Cardiac muscle cell (in vitro differentiated cells and primary cell): ENCODE results near the gene ANKRD39. TPM values are rescaled to one million over a fixed set of nuclear protein-coding genes. Genes with fewer than 3 reads are reported as not detected.

Experiments
- DNase-seq, 2 donors: peaks; one replicate each; pipeline versions ENCODE4 v3.0.0 to v3.0.0-alpha.2; 2010 to 2017; ENCODE audit warnings: low read depth in 1 of 2, low spot score in 1 of 2
- H3K27ac ChIP-seq: fragments of 200-600 bp; sonication (generic); 2 replicates; pipeline ENCODE4 v1.5.1; 2016
- H3K27me3 ChIP-seq: fragments of 200-600 bp; sonication (generic); 2 replicates; pipeline ENCODE4 v1.6.0; 2016; ENCODE audit warnings: control low read depth
- H3K36me3 ChIP-seq: fragments of 200-600 bp; sonication (generic); 2 replicates; pipeline ENCODE4 v1.5.1; 2016; ENCODE audit warnings: control low read depth
- H3K4me1 ChIP-seq: fragments of 200-600 bp; sonication (generic); 2 replicates; pipeline ENCODE4 v1.8.1; 2017; ENCODE audit warnings: low read depth, mild to moderate bottlenecking, mixed run types
- H3K4me3 ChIP-seq: fragments of 200-600 bp; sonication (generic); 2 replicates; pipeline ENCODE4 v1.5.1; 2016; ENCODE audit warnings: mild to moderate bottlenecking
- H3K9me3 ChIP-seq: fragments of 200-600 bp; sonication (generic); 2 replicates; pipeline ENCODE4 v1.5.1; 2017; ENCODE audit warnings: low read depth, mild to moderate bottlenecking, control low read depth
- CTCF ChIP-seq: IDR thresholded peaks from 2 replicates; pipeline ENCODE4 v1.5.1; 2012; ENCODE audit warnings: low read depth, mild to moderate bottlenecking, low read length
- polyA plus RNA-seq: library from polyadenylated mRNA; unstranded; fragments of >200 nt; fragmentation: Nextera tagmentation; extraction: Ambion mirVana; gene quantifications from 2 replicates; pipeline ENCODE4 v1.2.1, GENCODE V29; 2016
- total RNA-seq: library from RNA; depleted of rRNA; stranded (reverse); fragments of >200 nt; gene quantifications from 2 replicates; pipeline ENCODE4 v1.2.3, GENCODE V29; 2016

Gene ANKRD39
- total and polyA plus RNA-seq, 2 experiments from 2014 or later = 27.8 to 32.3 TPM

- TF ChIP-seq CTCF = no peak
- peaks cover 45% of the 10 kb centered on the region for H3K36me3 ChIP-seq
- no peaks in the 10 kb centered on the region for H3K9me3 ChIP-seq
- H3K4me3 ChIP-seq = no peak overlapping the region
- no peak for DNase-seq
- H3K27ac ChIP-seq = no peak overlapping the region
- H3K4me1 ChIP-seq = peaks cover 3% of the 10 kb centered on the region
- no peaks in the 10 kb centered on the region for H3K27me3 ChIP-seq
Measured at GRCh38 chr2:96860065-96861029, 2.5 kb upstream of the ANKRD39 start.

GRCh38 chr2:96859681-96860064, 1.9 kb upstream of the ANKRD39 start:
- Histone ChIP-seq H3K36me3 (peaks cover 38% of the 10 kb centered on the region), H3K27ac (no peak overlapping the region), H3K9me3 (no peaks in the 10 kb centered on the region), H3K27me3 (no peaks in the 10 kb centered on the region), H3K4me3 (no peak overlapping the region), H3K4me1 (peaks cover 3% of the 10 kb centered on the region)
- TF ChIP-seq CTCF = no peak
- no peak for DNase-seq

GRCh38 chr2:96859099-96859649, 1.4 kb upstream of the ANKRD39 start:
- no peak for TF ChIP-seq CTCF
- DNase-seq = no peak
- no peak overlapping the region for H3K4me3 ChIP-seq
- peak overlapping the region; percentile 3 for H3K27ac ChIP-seq
- peaks cover 3% of the 10 kb centered on the region for H3K4me1 ChIP-seq
- H3K36me3 ChIP-seq = peaks cover 33% of the 10 kb centered on the region
- no peaks in the 10 kb centered on the region for H3K27me3 ChIP-seq
- H3K9me3 ChIP-seq = no peaks in the 10 kb centered on the region

- Histone ChIP-seq H3K4me1 (peaks cover 3% of the 10 kb centered on the region), H3K4me3 (peak overlapping the region; percentile 57), H3K27ac (no peak overlapping the region), H3K27me3 (no peaks in the 10 kb centered on the region), H3K9me3 (no peaks in the 10 kb centered on the region), H3K36me3 (peaks cover 21% of the 10 kb centered on the region)
- TF ChIP-seq CTCF = no peak
- peak in 1 of 2 donors; percentile 37 for DNase-seq
Measured at GRCh38 chr2:96856776-96857666, 795 bp downstream of the ANKRD39 start.

GRCh38 chr2:96853321-96853720, 4.5 kb downstream of the ANKRD39 start:
- H3K36me3 ChIP-seq = peaks cover 17% of the 10 kb centered on the region
- no peak overlapping the region for H3K4me3 ChIP-seq
- DNase-seq = no peak
- no peaks in the 10 kb centered on the region for H3K4me1 ChIP-seq
- no peaks in the 10 kb centered on the region for H3K9me3 ChIP-seq
- H3K27me3 ChIP-seq = no peaks in the 10 kb centered on the region
- no peak for TF ChIP-seq CTCF
- no peak overlapping the region for H3K27ac ChIP-seq
